GM19238 (cell line): ENCODE data around the gene AK4.

Experiments used
- DNase-seq: peaks from one replicate; pipeline ENCODE4 v3.0.0; 2011; ENCODE audit warnings: low spot score; ENCODE audit not compliant: insufficient read length

Gene AK4

GRCh38 chr1:65277605-65278347 is 129.8 kb downstream of the AK4 start:
- DNase-seq, result no peak

- no peak for DNase-seq
These were observed 130.5 kb downstream of the AK4 start for GRCh38 chr1:65278376-65279069.

DNA sequence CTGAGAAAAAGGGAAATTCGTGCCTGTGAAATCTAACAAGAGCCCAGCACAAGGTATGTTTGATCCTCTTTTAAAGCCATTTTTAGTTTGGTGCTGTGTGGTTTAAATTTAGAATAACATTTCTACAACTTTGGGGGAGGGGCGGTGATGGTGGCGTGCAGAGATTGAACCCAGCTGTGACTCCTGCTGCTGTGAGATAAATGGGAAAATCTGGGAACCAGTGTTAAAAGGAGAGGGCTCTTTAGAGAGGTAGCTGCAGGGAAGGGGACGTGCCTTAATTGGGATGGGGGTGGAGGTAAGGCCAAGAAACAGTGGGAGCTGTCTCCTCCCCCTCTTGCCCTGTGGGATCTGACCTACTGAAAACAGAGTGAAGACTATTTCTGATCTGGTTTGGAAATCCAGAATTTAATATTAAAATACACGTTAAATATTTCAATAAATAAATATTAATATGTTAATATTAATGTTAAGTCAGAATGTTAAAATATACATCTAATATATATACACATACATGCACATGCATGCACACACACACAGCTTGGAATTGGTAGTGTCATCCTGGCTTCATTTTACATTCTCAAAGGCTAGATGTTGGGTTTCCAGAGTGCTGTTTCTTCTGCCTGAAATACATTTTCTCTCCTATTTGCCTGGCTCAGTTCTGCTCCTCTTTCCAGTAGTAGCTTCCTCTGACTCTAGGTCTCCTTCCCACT is 131.2 kb downstream of the AK4 start:
- no peak for DNase-seq
